ENCODE data around the gene PCBP4.

PCBP4 gene

DNA sequence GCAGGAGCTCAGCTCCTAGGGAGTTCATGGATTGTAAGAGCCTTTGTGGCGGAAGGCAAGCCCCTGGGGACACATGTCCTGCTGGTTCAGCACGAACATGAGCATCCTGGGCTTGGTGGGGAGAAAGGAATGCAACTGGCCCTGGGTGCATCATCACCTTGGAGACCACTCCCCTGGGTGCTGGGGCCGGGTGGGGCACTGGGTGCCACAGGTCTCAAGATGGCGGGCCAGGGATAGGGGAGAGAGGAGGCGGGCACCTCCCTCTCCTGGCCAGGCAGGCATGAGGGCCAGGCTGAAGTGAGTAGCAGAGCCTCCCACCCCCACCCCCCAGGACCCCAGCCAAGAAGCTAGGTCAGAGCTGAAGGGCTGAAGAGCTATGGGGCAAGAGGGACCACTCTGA, 768 bp downstream of the PCBP4 start:
- no peaks in the 10 kb centered on the region for H3K27me3 ChIP-seq (replicated peaks)
- in situ Hi-C loops (cut with HindIII; ENCODE audit: low pct_ligation_motif_present, low sequenced_read_pairs) = no loop called here
- H3K4me3 ChIP-seq (ENCODE audit: low read depth, low read length) = peak overlapping the region; percentile 62
- H3K27ac ChIP-seq = no peak overlapping the region
- TF ChIP-seq, protein P1, sequence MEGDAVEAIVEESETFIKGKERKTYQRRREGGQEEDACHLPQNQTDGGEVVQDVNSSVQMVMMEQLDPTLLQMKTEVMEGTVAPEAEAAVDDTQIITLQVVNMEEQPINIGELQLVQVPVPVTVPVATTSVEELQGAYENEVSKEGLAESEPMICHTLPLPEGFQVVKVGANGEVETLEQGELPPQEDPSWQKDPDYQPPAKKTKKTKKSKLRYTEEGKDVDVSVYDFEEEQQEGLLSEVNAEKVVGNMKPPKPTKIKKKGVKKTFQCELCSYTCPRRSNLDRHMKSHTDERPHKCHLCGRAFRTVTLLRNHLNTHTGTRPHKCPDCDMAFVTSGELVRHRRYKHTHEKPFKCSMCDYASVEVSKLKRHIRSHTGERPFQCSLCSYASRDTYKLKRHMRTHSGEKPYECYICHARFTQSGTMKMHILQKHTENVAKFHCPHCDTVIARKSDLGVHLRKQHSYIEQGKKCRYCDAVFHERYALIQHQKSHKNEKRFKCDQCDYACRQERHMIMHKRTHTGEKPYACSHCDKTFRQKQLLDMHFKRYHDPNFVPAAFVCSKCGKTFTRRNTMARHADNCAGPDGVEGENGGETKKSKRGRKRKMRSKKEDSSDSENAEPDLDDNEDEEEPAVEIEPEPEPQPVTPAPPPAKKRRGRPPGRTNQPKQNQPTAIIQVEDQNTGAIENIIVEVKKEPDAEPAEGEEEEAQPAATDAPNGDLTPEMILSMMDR (IDR thresholded peaks at IDR 0.05; ENCODE audit: low read depth, low read length, missing control alignments) = no peak
- H3K36me3 ChIP-seq (replicated peaks) = no peaks in the 10 kb centered on the region
- no peak for DNase-seq

DNA sequence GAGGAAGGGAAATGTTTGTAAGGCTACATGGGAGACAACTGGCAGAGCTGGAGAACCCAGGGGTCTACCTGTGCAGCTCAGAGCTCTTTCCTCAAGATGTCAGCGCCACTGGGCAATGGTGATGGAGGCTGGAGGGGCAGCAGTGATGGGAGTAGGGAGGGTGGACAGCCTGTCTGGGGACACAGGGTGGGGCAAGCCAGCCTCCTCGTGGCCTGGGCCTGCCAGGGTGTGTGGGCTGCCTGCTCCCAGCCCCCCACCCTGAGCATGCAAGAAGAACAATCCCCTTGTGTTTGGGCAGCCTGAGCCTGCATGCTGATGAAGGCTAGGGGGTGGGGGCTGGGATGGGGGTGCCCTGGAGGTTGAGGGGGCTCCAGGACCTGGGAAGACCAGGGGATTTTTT, 1.2 kb downstream of the PCBP4 start:
- no peaks in the 10 kb centered on the region for H3K27me3 ChIP-seq (replicated peaks)
- H3K36me3 ChIP-seq (replicated peaks) = no peaks in the 10 kb centered on the region
- in situ Hi-C loops (cut with HindIII; ENCODE audit: low pct_ligation_motif_present, low sequenced_read_pairs) = no loop called here
- TF ChIP-seq, protein P1 (IDR thresholded peaks at IDR 0.05; ENCODE audit: low read depth, low read length, missing control alignments) = no peak
- no peak overlapping the region for H3K4me3 ChIP-seq (ENCODE audit: low read depth, low read length)
- DNase-seq = no peak
- no peak overlapping the region for H3K27ac ChIP-seq

DNA sequence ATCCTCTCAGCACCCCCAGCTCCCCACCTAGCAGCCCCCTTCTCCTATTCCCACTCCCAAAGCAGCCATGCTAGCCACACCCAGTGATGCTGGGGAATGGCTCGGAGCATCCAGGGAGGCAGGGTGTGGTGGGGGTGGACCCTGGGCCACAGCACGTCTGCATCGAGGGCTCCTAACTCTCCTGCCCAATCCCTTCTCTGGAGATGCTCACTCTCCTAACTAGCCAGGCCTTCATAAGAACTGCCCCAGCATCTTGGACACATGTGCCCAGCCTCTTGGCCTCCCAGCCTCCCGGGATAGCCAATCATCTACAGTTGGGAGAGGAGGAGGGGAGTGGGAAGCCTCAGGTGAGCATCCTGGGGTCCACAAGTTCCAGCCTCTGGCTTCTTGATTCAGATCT, 2.7 kb downstream of the PCBP4 start:
- TF ChIP-seq, protein P1 (IDR thresholded peaks at IDR 0.05; ENCODE audit: low read depth, low read length, missing control alignments) = no peak
- no peaks in the 10 kb centered on the region for H3K27me3 ChIP-seq (replicated peaks)
- peaks cover 2% of the 10 kb centered on the region for H3K36me3 ChIP-seq (replicated peaks)
- no peak overlapping the region for H3K27ac ChIP-seq
- DNase-seq = no peak
- H3K4me3 ChIP-seq (ENCODE audit: low read depth, low read length) = no peak overlapping the region
- in situ Hi-C loops (cut with HindIII; ENCODE audit: low pct_ligation_motif_present, low sequenced_read_pairs) = no loop called here

DNA sequence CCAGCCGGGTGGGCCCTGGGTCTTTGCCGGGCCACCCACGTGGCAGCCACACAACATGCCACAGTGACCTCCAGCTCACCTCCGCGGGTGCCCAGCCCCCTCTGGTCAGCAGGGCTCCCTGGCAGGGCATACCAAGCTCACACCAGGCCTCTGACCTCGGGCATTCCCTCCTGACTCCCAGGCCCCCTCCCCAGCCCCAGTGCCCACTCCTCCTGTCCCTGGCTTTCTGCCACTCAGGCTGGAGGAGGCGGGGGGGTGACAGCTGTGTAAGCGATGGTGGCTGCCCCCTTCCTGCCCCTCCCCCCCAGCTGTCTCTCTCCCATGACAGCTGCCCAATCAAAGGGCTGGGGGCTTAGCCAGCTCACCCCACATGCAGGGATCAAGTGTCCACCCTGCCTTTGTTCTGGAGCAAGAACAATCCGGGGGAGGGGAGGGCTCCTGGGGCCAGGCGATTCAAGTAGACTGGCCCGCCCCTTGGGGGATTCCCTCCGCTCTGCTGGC, 3.3 kb downstream of the PCBP4 start:
- in situ Hi-C loops (cut with HindIII; ENCODE audit: low pct_ligation_motif_present, low sequenced_read_pairs) = no loop called here
- DNase-seq = no peak
- H3K4me3 ChIP-seq (ENCODE audit: low read depth, low read length) = no peak overlapping the region
- H3K27ac ChIP-seq = no peak overlapping the region
- H3K27me3 ChIP-seq (replicated peaks) = no peaks in the 10 kb centered on the region
- TF ChIP-seq, protein P1 (IDR thresholded peaks at IDR 0.05; ENCODE audit: low read depth, low read length, missing control alignments) = no peak
- H3K36me3 ChIP-seq (replicated peaks) = peaks cover 2% of the 10 kb centered on the region

DNA sequence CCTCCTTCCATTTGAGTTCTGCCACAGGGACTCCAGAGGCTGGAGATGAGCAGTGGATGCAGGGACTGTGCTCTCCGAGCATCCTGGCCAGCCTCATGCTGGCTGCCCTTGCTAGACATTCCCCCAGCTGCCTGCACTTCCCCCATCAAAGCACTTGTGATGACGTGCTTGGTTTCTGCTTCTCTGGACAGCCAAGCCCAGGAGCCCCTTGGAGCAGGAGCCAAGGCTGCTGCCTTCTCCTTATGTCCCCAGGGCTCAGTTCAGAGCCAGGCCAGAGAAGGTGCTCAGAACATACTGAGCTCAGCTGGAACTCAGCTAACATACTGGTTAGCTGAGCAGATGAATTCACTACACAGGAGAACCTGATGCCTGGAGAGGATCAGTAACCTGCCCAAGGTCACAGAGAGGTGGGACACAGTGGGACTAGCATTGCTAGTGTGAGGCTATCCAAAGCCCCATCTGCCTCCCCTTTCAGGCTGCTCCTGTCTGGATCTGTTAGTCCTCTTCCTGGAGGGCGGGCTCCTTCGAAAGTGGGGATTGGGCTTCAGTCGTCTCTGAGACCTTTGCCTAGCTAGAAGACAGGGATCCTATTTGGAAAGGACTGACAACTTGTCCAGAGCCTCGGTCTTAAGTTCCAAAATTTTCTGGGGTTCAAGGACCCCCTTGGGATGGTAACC, 4.3 kb downstream of the PCBP4 start:
- no peak overlapping the region for H3K4me3 ChIP-seq (ENCODE audit: low read depth, low read length)
- TF ChIP-seq, protein P1 (IDR thresholded peaks at IDR 0.05; ENCODE audit: low read depth, low read length, missing control alignments) = no peak
- H3K36me3 ChIP-seq (replicated peaks) = peaks cover 2% of the 10 kb centered on the region
- no peaks in the 10 kb centered on the region for H3K27me3 ChIP-seq (replicated peaks)
- no peak for DNase-seq
- in situ Hi-C loops (cut with HindIII; ENCODE audit: low pct_ligation_motif_present, low sequenced_read_pairs) = no loop called here
- no peak overlapping the region for H3K27ac ChIP-seq
